B cell (primary cell): Measurements from ENCODE around the gene PHLDA3. TPM values are rescaled to one million over a fixed set of nuclear protein-coding genes. Genes with fewer than 3 reads are reported as not detected.

Source experiments
- ATAC-seq: fragments of 200-7000 bp; cut with Tn5 transposase; one replicate; pipeline ENCODE4 v1.10.0; 2021; ENCODE audit warnings: low read depth, mild to moderate bottlenecking, moderate number of reproducible peaks, moderate library complexity
- CTCF ChIA-PET: fragments of 350-600 bp; sonication (Branson Sonifier 250); formaldehyde crosslinking; loops from one replicate; lab custom pipeline; 2021; ENCODE audit warnings: antibody characterized with exemption, inconsistent platforms; lab: Charles Lee
- POLR2A ChIA-PET: fragments of 350-600 bp; sonication (Branson Sonifier 250); formaldehyde crosslinking; loops from one replicate; lab custom pipeline; 2021; ENCODE audit warnings: antibody characterized with exemption; lab: Charles Lee
- DNase-seq: peaks from one replicate; pipeline ENCODE4 v3.0.0; 2013
- H2AFZ ChIP-seq: 2 replicates; pipeline ENCODE4 v1.6.1; 2012; ENCODE audit warnings: mild to moderate bottlenecking, low read depth, low read length; ENCODE audit not compliant: insufficient read depth, poor library complexity, severe bottlenecking
- H3K27ac ChIP-seq, 2 donors: 1 replicate in 1 of 2; 2 replicates in 1 of 2; pipeline ENCODE4 v1.5.1; 2012 to 2013; ENCODE audit warnings: low read length in 2 of 2, mild to moderate bottlenecking in 2 of 2, moderate library complexity in 1 of 2
- H3K27me3 ChIP-seq, 4 experiments: fragments of 200-600 bp in 1 of 4; sonication (generic) in 1 of 4; replicated peaks in 1 of 4; 1 replicate in 2 of 4; 2 replicates in 2 of 4; pipeline versions ENCODE4 v1.6.1 to v1.7.0; 2013 to 2016; ENCODE audit warnings: low read length in 3 of 4, mild to moderate bottlenecking in 2 of 4, mixed read lengths in 1 of 4, moderate library complexity in 1 of 4; ENCODE audit not compliant: insufficient read depth in 4 of 4, control insufficient read depth in 3 of 4; ENCODE audit errors: control extremely low read depth in 1 of 4
- H3K36me3 ChIP-seq, 2 experiments: replicated peaks in 1 of 2; 1 replicate in 1 of 2; 2 replicates in 1 of 2; pipeline versions ENCODE4 v1.6.1 to v1.7.1; 2013; ENCODE audit warnings: low read length in 1 of 2; ENCODE audit not compliant: insufficient read depth in 2 of 2, control insufficient read depth in 1 of 2; ENCODE audit errors: control extremely low read depth in 1 of 2, extremely low read depth in 1 of 2
- H3K4me1 ChIP-seq, 2 donors: fragments of 200-600 bp in 1 of 2; sonication (generic) in 1 of 2; 1 replicate in 1 of 2; 2 replicates in 1 of 2; pipeline versions ENCODE4 v1.5.1 to v1.6.1; 2013 to 2017; ENCODE audit warnings: low read length in 2 of 2; ENCODE audit not compliant: control insufficient read depth in 2 of 2, insufficient read depth in 2 of 2
- H3K4me2 ChIP-seq: replicated peaks from 2 replicates; pipeline ENCODE3; 2012; ENCODE audit warnings: mild to moderate bottlenecking, low read depth, low read length; ENCODE audit not compliant: poor library complexity, severe bottlenecking
- H3K4me3 ChIP-seq, 5 experiments: fragments of 200-600 bp in 1 of 5; sonication (generic) in 1 of 5; 1 replicate in 3 of 5; 2 replicates in 2 of 5; pipeline versions ENCODE4 v1.5.1 to v1.7.0; 2011 to 2016; ENCODE audit warnings: low read length in 4 of 5, mild to moderate bottlenecking in 4 of 5, low read depth in 2 of 5, control low read depth in 1 of 5, moderate library complexity in 1 of 5; ENCODE audit not compliant: insufficient read depth in 1 of 5; ENCODE audit errors: control extremely low read depth in 1 of 5, extremely low read depth in 1 of 5
- H3K79me2 ChIP-seq: fragments of 200-600 bp; sonication (generic); one replicate; pipeline ENCODE4 v1.6.0; 2016; ENCODE audit warnings: low read length; ENCODE audit not compliant: control insufficient read depth, insufficient read depth
- H3K9ac ChIP-seq: fragments of 200-600 bp; sonication (generic); 2 replicates; pipeline ENCODE4 v1.6.1; 2017; ENCODE audit warnings: mild to moderate bottlenecking, low read length, moderate library complexity
- H3K9me3 ChIP-seq, 3 donors: one replicate each; pipeline versions ENCODE4 v1.6.1 to v1.7.1; 2013; ENCODE audit warnings: low read length in 2 of 3; ENCODE audit not compliant: control insufficient read depth in 2 of 3, insufficient read depth in 1 of 3; ENCODE audit errors: control extremely low read depth in 1 of 3
- H4K20me1 ChIP-seq: 2 replicates; pipeline ENCODE4 v1.6.0; 2012; ENCODE audit warnings: mild to moderate bottlenecking, low read length; ENCODE audit not compliant: insufficient read depth, control insufficient read depth, poor library complexity, severe bottlenecking
- H3K27ac Mint-ChIP-seq: one replicate; pipeline ENCODE4 v1.8.0; 2021; ENCODE audit warnings: mixed read lengths
- H3K27me3 Mint-ChIP-seq: one replicate; pipeline ENCODE4 v1.8.0; 2021; ENCODE audit warnings: mixed read lengths
- H3K4me1 Mint-ChIP-seq: one replicate; pipeline ENCODE4 v1.8.0; 2021; ENCODE audit warnings: mixed read lengths
- H3K4me3 Mint-ChIP-seq: one replicate; pipeline ENCODE4 v1.8.0; 2021; ENCODE audit warnings: mixed read lengths
- H3K9me3 Mint-ChIP-seq: one replicate; pipeline ENCODE4 v1.8.0; 2022; ENCODE audit warnings: mixed read lengths; ENCODE audit not compliant: insufficient read depth
- CTCF ChIP-seq: fragments of 200-600 bp; IDR thresholded peaks from one replicate; pipeline ENCODE4 v1.8.0; 2022; ENCODE audit warnings: antibody characterized with exemption, mild to moderate bottlenecking
- EZH2 ChIP-seq: IDR thresholded peaks from 2 replicates; pipeline ENCODE4 v1.6.1; 2012; ENCODE audit warnings: borderline replicate concordance, low read depth, mild to moderate bottlenecking, moderate library complexity, low read length; ENCODE audit not compliant: insufficient read depth, poor library complexity, severe bottlenecking
- WGBS: methylation state at CpG from one replicate; pipeline ENCODE4 v1.1.5; 2013; ENCODE audit warnings: missing lambda C conversion rate; ENCODE audit not compliant: insufficient coverage; 5-methylcytosine and 5-hydroxymethylcytosine counted together
- intact Hi-C: fragments of 100-400 bp; cut with micrococcal nuclease; formaldehyde crosslinking; loops from one replicate; pipeline ENCODE4 v1.10.0; 2022
- polyA plus RNA-seq: library from polyadenylated mRNA; depleted of rRNA; stranded (reverse); fragments of >200 nt; gene quantifications from 2 replicates; pipeline ENCODE4 v1.2.3, GENCODE V29; 2012
- total RNA-seq, 2 donors: library from RNA; stranded (reverse); fragments of 120-200 nt in 1 of 2; gene quantifications; 1 replicate in 1 of 2; 2 replicates in 1 of 2; pipeline versions ENCODE4 v1.2.3 to v1.2.4, GENCODE V29; 2013 to 2022

Gene PHLDA3
- total and polyA plus RNA-seq, 2 donors (not counting 1 experiment from before 2014, with no cell fraction given): 0.20 to 0.30 TPM

- peaks cover 3 to 7% of the 10 kb centered on the region in 2 donors for H3K4me1 ChIP-seq
- no peak overlapping the region for H3K4me2 ChIP-seq
- Mint-ChIP-seq H3K4me1 (peaks cover 7% of the 10 kb centered on the region), H3K9me3 (no peaks in the 10 kb centered on the region), H3K27me3 (peaks cover 37% of the 10 kb centered on the region), H3K27ac (no peak overlapping the region), H3K4me3 (no peak overlapping the region)
- POLR2A ChIA-PET: no interaction called here
- H3K79me2 ChIP-seq: no peaks in the 10 kb centered on the region
- CTCF ChIA-PET: interaction anchor here (0.6 to 1.7 kb wide), 4 partner anchors 47 to 96 kb away, joined by 3 to 10 read pairs (median 3); no protein-coding TSS in a partner anchor
- no peak overlapping the region for H2AFZ ChIP-seq
- H4K20me1 ChIP-seq: no peaks in the 10 kb centered on the region
- TF ChIP-seq CTCF (no peak), EZH2 (no peak)
- H3K27me3 ChIP-seq: peaks cover 0 to 13% (median 4%) of the 10 kb centered on the region in 4 experiments
- no peak overlapping the region for H3K9ac ChIP-seq
- ATAC-seq (no peak), DNase-seq (no peak)
- intact Hi-C loops: loop anchor here (2.0 kb wide), 1 partner anchor 47 kb away; no protein-coding TSS in a partner anchor
- no peaks in the 10 kb centered on the region for H3K36me3 ChIP-seq
- no peak overlapping the region for H3K4me3 ChIP-seq
- 69% methylated on average over 3 of the region's 6 CpGs for WGBS
- no peak overlapping the region for H3K27ac ChIP-seq
- no peaks in the 10 kb centered on the region for H3K9me3 ChIP-seq
Observed at GRCh38 chr1:201433609-201434008, 35.4 kb downstream of the PHLDA3 start.

DNA sequence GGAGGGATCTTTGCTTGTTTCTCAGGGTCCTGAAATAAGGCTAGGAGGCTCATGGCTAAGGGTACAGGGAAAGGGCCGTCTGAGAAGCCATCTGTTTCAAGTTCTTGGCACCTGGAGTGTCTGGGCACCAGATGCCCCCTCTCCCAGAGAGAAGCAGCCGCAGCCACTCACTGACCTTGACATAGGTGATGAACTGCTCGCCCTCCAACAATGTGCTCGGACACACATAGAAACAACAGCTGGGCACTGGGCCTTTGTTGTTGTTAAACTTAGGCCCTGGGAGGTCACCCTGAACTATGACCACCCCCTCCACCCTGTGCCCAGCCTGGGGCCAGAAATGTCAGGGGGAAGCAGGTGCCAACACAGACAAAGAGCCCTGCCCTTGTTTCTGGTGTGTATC, 38.2 kb downstream of the PHLDA3 start:
- Histone ChIP-seq H3K9me3 (no peaks in the 10 kb centered on the region), H2AFZ (no peak overlapping the region), H3K36me3 (no peaks in the 10 kb centered on the region), H3K4me3 (no peak overlapping the region), H3K27ac (no peak overlapping the region), H3K4me1 (peaks cover 2 to 4% of the 10 kb centered on the region in 2 donors), H3K79me2 (no peaks in the 10 kb centered on the region), H3K4me2 (no peak overlapping the region), H4K20me1 (no peaks in the 10 kb centered on the region), H3K27me3 (peaks cover 0 to 3% (median 0%) of the 10 kb centered on the region in 4 experiments), H3K9ac (no peak overlapping the region)
- Mint-ChIP-seq H3K27me3 (peaks cover 26% of the 10 kb centered on the region), H3K9me3 (no peaks in the 10 kb centered on the region), H3K27ac (no peak overlapping the region), H3K4me3 (no peak overlapping the region), H3K4me1 (peaks cover 2% of the 10 kb centered on the region)
- DNase-seq: no peak
- WGBS: 70% methylated on average over 4 of the region's 4 CpGs
- no peak for TF ChIP-seq EZH2
- TF ChIP-seq CTCF: no peak
- CTCF ChIA-PET: no interaction called here
- ATAC-seq: no peak
- POLR2A ChIA-PET: no interaction called here
- intact Hi-C loops: no loop called here
